Measurements from ENCODE around the gene CBLB. TPM values are rescaled to one million over a fixed set of nuclear protein-coding genes. Genes with fewer than 3 reads are reported as not detected.

CBLB gene
- total and polyA plus RNA-seq, 2 of the 4 experiments (the other 2 are of a cell fraction): 10.1 to 20.1 TPM

DNA sequence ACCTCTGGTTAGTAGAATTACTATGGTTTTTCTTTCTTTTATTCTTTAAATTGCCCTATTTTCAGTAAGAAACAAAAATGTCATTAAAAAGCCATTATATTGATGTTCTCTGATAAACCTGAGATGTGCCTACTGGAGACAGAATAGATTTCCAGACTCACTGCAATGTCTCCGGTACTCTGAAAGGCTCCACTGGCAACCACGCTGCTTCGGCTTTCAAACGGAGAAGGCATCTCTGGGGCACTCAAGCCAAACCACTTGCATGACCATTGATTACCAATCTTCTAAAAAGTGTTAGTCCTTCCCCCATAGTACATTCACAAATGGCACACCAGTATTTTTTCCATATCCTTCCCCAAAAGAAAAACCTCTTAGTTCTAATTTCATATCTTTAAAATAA, 82.6 kb downstream of the CBLB start:
- Histone ChIP-seq H3K4me2 (ENCODE audit: low read depth, low read length) (no peak overlapping the region), H2BK20ac (ENCODE audit: low read depth, low read length) (no peak overlapping the region), H2AK5ac (ENCODE audit: low read depth, low read length) (no peak overlapping the region), H2AFZ (replicated peaks; ENCODE audit: low read length, poor library complexity) (no peak overlapping the region), H3K4me3 (ENCODE audit: insufficient read depth, low read depth, low read length) (no peak overlapping the region), H2AK9ac (replicated peaks; ENCODE audit: low read depth, low read length, poor library complexity) (no peak overlapping the region), H3K23ac (ENCODE audit: low read depth, low read length) (no peak overlapping the region), H2BK15ac (ENCODE audit: low read depth, low read length) (no peak overlapping the region), H2BK5ac (ENCODE audit: low read depth, low read length, poor library complexity, severe bottlenecking) (no peak overlapping the region), H3K4ac (ENCODE audit: low read depth, low read length) (no peak overlapping the region), H3K36me3 (ENCODE audit: control insufficient read depth, insufficient read depth, low read length) (no peaks in the 10 kb centered on the region), H3K9me3 (ENCODE audit: control insufficient read depth, insufficient read depth, low read length) (no peaks in the 10 kb centered on the region), H3K18ac (ENCODE audit: low read depth, low read length) (no peak overlapping the region), H3K14ac (replicated peaks; ENCODE audit: low read depth, low read length) (no peak overlapping the region), H3K27ac (ENCODE audit: insufficient read depth, low read length) (no peak overlapping the region), H4K91ac (ENCODE audit: insufficient read depth, low read depth, low read length) (no peak overlapping the region), H3K27me3 (ENCODE audit: control insufficient read depth, insufficient read depth, low read length) (no peaks in the 10 kb centered on the region), H4K5ac (ENCODE audit: low read depth, low read length) (no peak overlapping the region), H3K79me1 (ENCODE audit: low read depth in 1 of 2, low read length in 2 of 2) (peaks cover 18 to 24% of the 10 kb centered on the region in 2 experiments), H3K9me1 (ENCODE audit: insufficient read depth, low read length) (peaks cover 4% of the 10 kb centered on the region), H3K9ac (ENCODE audit: low read depth, low read length) (no peak overlapping the region), H4K20me1 (ENCODE audit: insufficient read depth, low read length) (peaks cover 4% of the 10 kb centered on the region; the same call in 1 of the 2 replicates), H4K8ac (ENCODE audit: low read depth in 2 of 2, low read length in 2 of 2) (no peak overlapping the region), H3K56ac (ENCODE audit: extremely low read depth, insufficient read depth, low read length) (no peak overlapping the region), H2BK120ac (ENCODE audit: low read depth, low read length) (no peak overlapping the region), H3K4me1 (ENCODE audit: control insufficient read depth, insufficient read depth, low read length) (peaks cover 6% of the 10 kb centered on the region)
- ChIA-PET CTCF (interaction anchor here (0.6 kb wide), 1 partner anchor 268 kb away, joined by 3 read pairs; no protein-coding TSS in a partner anchor), POLR2A (ENCODE audit: unreplicated experiment) (no interaction called here)
- in situ Hi-C loops (cut with MboI; ENCODE audit: low sequenced_read_pairs): no loop called here
- no peak for TF ChIP-seq MAFK (IDR thresholded peaks at IDR 0.05; ENCODE audit: low read depth, low read length)
- TF ChIP-seq NFE2L2 (IDR thresholded peaks at IDR 0.05; ENCODE audit: low read depth, low read length): no peak
- no peak for TF ChIP-seq RFX5 (IDR thresholded peaks at IDR 0.05; ENCODE audit: low read depth, low read length)
- no peak for TF ChIP-seq POLR2A (IDR thresholded peaks at IDR 0.05; ENCODE audit: low read depth, low read length)
- TF ChIP-seq, protein P1, sequence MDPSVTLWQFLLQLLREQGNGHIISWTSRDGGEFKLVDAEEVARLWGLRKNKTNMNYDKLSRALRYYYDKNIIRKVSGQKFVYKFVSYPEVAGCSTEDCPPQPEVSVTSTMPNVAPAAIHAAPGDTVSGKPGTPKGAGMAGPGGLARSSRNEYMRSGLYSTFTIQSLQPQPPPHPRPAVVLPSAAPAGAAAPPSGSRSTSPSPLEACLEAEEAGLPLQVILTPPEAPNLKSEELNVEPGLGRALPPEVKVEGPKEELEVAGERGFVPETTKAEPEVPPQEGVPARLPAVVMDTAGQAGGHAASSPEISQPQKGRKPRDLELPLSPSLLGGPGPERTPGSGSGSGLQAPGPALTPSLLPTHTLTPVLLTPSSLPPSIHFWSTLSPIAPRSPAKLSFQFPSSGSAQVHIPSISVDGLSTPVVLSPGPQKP (IDR thresholded peaks at IDR 0.05; ENCODE audit: borderline replicate concordance, low read depth, low read length): no peak
- TF ChIP-seq, protein P2, sequence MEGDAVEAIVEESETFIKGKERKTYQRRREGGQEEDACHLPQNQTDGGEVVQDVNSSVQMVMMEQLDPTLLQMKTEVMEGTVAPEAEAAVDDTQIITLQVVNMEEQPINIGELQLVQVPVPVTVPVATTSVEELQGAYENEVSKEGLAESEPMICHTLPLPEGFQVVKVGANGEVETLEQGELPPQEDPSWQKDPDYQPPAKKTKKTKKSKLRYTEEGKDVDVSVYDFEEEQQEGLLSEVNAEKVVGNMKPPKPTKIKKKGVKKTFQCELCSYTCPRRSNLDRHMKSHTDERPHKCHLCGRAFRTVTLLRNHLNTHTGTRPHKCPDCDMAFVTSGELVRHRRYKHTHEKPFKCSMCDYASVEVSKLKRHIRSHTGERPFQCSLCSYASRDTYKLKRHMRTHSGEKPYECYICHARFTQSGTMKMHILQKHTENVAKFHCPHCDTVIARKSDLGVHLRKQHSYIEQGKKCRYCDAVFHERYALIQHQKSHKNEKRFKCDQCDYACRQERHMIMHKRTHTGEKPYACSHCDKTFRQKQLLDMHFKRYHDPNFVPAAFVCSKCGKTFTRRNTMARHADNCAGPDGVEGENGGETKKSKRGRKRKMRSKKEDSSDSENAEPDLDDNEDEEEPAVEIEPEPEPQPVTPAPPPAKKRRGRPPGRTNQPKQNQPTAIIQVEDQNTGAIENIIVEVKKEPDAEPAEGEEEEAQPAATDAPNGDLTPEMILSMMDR (conservative IDR thresholded peaks at IDR 0.05; ENCODE audit: low read depth, low read length): no peak
- intact Hi-C loops (cut with micrococcal nuclease): no loop called here
- DNase-seq (no peak), ATAC-seq (ENCODE audit: low read depth) (no peak)
- no TSS peak for BruUV-seq (replicated peaks)
- dilution Hi-C loops (cut with HindIII; ENCODE audit: low sequenced_read_pairs, unreplicated experiment): no loop called here
- 100% methylated on average over 1 of the region's 4 CpGs; no CpG with 5 or more reads in 1 of the 2 experiments for WGBS, 2 experiments (ENCODE audit: extremely low coverage in 2 of 2, insufficient read length in 1 of 2)
